Amygdala (tissue), 56 donors: ENCODE results near the gene ARHGEF28.

Source experiments
- DNase-seq, 56 donors: peaks; one replicate each; lab custom pipeline; 2025; lab: John Stamatoyannopoulos, UW

The ARHGEF28 gene

DNA sequence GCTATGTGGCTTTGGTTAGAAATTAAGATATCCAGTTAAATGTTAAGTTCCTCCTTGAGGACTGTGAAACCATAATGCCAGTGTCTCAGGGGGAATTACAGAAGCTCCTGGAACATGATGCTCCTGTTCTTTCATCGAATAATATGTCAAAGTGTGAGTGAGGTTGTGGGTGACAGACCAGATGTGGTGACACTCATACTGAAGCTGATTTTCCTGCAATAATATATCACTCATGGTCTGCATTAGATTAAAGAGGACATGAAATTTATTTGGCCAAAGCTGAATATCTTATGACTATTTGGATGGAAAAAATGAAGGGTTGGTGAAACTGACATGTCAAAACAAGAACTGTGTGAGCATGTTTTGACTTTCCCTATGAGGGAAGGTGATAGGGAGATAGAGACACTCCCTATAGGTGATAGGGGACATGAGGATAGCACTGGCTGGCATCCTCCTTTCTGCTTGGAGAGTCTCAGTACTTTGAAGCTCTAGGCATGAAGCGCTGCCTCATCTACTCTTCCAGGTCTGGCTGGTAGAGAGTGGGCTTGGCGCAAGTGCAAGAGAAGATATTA is 173.5 kb downstream of the ARHGEF28 start:
- no peak for DNase-seq

DNA sequence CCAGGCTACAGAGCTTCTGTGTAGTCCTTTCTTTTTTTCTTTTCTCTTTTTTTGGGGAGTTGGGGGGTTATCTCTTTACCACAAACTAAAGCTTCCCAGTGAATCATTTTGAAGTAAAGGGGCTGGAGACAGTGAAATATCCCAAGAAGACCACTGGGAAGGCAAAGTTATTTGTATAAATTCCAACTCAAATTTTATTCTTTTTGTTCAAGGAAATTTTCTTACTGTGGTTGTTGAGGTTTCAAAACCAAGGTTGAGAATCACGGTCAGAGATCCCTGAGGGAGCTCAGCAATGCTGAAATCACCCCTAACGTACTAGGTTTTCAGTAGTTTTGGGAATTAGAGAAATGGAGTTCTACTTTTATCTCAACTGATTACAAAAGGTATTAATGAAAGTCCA is 175.7 kb downstream of the ARHGEF28 start:
- no peak for DNase-seq

DNA sequence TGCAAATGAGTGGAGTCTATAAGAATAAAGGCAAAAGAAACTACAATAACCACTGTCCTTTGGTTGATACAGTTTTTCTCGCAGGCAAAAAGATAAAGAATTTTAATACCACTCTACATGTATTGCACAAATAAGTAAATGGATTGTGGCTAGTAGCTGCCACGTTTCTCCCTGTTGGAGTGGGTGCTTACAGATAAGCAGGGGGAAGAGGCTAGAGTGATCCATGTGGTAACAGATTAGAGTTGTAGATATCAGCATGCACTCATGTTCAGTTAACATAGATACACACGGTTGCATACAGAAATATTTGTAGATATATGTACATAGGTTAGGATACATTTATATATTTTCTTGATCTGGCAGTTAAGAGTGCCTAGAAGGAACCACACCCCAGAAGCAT is 179.5 kb downstream of the ARHGEF28 start:
- DNase-seq = no peak

DNA sequence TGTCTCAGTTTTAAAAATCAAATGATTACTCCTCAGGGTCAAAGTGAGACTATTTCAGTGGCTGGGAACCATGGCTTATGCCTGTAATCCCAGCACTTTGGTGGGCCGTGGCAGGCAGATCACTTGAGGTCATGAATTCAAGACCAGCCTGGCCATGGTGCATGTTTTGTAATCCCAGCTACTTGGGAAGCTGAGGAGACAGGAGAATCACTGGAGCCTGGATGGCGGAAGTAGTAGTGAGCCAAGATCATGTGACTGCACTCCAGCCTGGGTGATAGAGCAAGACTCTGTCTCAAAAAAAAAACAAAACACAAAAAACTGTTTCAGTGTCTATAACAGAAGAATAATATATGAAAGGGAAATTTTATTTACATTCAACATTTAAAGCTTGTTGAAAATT is 182.9 kb downstream of the ARHGEF28 start:
- no peak for DNase-seq

DNA sequence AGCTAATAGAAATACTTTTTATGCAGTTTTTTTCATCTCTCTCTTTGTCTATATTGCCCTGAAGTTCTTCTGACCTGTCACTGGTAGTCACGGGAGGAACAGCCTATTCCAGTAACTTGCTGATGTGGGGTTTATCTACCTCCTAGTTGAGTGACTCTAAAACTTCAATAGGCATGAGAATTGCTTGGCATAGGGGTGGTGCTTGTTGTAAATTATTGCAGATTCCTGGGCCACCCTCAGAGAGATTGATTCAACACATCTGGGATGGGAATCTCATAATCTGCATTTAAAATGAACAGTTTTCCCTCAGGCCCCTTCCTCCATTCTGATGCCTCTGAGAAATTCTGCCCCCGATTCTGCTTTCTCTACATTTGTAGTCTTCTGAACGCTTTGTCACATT is 184.4 kb downstream of the ARHGEF28 start:
- no peak for DNase-seq

DNA sequence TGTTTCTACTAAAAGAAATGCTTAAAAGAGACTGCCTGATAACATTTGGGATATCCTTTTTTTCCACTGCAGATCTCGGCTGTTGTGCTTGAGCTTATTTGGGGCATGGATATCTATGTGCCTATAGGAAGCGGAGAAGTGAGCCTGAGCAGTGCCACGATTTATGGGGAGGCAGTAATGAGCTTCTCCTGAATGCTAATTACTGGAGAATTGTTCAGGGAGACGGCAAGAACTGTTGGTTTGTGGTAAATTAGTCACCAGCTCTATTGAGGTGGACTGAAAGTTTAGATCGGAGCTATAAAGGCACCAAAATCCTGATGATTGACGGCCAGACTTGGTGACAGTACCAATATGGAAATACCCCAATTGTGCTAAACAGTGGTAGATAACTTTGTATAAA is 186.5 kb downstream of the ARHGEF28 start:
- DNase-seq = no peak

DNA sequence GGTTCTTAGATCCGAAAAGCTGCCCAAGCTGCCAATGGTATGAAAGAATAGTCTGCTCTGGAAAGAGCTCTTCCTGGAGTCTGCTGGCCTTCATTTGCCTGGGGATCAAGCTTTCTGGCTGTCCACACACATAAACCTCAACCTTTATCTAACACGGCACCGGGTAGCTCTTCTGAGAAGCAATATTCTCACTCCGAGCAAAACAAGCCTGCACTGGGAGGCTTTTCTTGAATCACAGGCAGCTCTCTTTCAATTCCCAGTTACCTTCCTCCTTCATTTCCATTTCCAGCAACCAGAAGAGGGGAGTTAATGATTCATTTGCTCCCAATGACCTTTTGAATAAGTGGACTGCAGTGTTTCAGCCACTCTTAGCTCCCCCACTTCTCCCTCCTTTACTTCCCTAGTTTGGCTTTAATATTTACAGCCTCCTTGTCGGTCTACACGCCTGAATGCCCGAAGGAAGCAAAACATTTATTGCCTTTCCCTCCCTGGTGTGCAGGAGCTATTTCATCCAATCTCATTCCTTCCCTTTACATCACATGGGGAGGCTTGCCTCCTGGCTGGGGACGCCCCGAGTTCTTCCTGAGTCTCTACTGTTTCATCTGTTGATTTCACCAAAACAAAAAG is 187.1 kb downstream of the ARHGEF28 start:
- no peak for DNase-seq

DNA sequence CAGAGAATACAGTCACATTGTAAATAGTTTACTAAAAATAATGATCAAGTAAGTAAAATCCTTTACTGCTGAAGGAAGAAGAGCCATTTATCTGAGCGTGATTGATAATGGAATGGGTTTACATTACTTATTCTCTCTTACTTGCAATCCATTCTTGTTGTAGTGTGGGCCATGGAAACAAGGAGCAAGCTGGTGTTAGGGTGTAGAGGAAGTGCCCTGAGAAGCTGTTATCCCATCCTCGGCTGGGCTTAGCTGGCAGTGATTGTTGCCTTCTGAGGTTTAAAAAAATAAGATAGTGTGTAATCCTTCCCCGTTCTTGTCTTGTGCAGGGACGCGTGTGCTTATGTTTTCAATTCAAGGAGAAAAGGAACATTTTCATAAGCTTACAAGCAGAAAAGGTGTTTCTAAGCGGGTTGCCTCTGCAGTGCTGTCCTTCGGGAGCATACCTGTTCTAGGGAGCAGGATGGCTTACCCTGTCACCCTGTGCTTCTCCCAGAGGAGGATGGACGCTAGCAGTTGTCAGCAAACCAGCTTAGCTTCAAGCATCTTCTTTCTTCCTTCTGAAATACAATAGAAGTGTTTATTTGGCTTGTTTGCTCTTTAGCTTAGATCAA is 188.3 kb downstream of the ARHGEF28 start:
- DNase-seq = no peak

DNA sequence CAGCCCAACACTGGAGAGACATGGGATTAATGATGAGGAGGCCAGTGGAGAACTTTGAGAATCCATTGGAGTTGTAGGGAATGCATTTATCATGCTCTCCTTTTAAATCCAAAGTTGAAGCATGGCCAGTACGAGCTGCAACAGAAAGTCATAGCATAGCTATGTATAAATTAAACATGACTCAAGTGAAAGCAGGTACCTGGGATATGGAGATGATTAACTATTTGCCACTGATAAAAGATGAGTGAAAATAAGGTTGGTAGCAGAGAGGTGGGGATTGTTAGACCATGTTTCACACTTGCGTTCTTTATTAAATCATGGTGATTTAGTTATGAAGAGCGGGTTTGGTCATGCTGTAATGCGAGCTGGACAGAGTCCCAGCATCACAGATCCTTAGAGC is 189.6 kb downstream of the ARHGEF28 start:
- DNase-seq = no peak

DNA sequence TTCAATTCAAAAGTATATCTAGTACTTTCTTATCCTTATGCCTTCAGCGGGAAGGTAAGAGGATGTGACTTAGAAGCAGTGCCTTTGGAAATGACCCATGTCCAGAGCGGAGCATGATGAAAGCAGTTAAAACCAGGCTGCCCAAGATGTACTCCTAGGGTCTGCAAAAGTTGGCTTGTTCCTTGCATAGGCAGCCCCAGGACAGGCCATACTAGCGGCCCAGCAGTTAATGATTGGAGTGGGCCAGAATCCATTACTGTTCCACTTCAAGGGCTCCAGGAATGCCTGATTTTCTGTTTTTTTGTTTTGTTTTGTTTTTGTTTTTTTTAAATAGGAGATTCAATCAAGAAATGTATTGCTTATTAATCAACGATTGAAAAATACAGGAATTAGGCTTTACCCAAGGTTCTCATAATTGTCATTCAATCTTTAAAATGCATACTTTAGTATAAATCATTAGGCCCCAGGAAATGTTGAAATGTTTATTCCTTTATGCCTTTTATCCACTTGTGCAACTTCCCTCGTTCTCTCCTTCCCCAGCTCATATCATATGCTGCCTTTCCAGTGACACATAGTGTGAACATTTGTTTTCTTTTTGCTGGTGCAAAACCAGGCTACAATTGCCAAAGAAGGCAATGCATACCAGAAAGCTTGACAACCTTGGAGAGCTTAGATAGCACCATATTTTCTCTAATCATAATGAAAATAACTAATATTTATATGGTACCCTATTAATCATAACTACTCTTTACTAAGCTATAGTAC is 190.8 kb downstream of the ARHGEF28 start:
- no peak for DNase-seq

DNA sequence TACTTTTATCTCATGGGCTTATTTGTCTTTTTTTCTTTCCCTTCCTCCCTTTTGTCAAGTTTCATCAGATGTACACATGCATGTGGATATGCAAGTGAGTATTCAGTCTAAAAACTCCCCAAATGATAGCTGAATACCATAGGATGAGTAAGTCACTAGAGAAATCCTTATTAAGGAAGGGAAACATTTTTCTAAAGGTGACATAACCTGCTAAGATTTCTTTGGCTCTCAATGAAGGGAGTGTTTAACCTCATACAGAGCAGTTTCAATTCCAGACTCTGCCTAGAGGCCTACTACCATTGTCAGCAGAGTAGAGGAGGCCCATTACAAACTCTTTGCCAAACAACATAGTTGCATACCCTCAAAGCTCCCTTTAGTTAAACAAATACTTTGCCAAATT is 192.4 kb downstream of the ARHGEF28 start:
- no peak for DNase-seq

DNA sequence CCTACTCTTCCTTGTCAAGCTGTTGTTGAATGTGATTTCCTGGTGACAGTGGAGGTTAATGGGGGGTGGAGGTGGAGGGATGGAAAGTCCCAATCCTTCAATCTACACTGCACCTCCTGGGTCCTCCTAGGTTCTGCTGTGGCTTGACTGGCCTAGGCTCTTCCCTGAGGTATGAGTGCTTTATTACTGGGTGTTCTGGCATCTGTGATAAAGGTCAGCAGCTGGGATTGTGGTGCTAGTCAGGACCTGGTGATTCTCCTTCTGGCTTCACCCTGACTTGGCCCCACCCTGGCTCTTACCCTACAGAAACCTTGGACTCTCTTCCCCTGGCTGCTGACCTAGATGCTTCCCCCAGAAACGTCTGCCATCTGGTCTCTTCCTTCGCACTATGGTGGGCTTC is 194.3 kb downstream of the ARHGEF28 start:
- no peak for DNase-seq

DNA sequence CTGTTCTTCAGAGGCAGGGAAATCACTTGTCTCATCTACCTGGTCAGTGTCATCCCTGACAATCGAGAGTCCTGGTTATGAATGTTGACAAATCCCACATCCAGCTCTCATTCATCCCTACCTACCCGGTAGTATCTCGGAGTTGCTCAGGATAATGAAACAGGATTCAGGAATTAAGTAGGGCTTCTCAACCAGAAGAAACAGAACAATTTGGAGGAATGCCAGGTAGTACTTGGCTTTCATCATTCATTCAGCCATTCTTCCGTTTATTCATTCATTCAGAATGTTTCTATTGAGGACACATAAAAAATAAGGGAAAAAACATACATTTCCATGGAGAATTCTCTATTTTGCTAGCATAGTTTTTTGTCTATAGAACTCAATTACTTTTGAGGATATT is 195.0 kb downstream of the ARHGEF28 start:
- DNase-seq = no peak

DNA sequence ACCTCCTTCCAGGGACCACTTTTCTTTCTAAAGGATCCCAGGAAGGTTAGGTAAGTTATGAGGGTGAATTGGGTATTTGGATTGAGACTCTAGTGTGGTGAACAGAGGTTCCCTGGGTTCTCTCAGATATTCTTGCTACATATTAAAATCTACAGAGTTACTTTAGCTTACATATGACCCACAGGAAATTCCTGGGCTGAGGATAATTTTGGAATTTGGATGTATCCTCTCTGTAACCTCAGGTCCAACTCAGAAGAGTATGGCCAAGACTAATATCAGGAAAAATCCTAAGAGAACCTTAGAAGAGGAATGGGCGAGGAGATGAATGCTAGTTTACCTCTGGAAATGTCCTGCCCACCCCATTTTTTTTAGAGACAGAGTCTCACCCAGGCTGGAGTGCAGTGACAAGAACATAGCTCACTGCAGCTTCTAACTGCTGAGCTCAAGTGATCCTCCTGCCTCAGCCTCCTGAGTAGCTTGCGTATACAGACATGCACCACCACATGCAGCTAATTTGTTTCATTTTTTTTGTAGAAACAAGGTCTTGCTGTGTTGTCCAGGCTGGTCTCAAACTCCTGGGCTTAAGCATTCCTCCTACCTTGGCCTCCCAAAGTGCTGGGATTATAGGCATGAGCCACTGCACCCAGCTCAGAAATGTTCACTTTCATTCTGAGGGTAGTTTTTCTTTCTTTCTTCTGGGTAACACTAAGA is 196.4 kb downstream of the ARHGEF28 start:
- no peak for DNase-seq

DNA sequence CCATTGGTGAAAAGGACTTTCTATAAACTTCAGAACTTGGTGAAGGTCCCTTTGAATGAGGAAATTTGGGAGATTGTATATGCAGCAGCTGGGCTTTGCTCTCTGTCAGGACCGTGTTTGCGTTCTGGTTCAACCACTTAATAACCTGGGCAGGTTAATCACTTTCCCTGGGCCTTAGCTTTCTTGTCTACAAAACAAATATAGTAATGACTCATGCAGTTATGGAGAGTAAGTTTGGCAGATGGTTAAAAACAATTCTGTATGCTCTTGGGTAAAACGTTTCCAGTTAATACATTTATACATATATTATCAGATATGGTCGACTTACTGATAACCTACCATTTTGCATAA is 197.0 kb downstream of the ARHGEF28 start:
- DNase-seq = no peak

DNA sequence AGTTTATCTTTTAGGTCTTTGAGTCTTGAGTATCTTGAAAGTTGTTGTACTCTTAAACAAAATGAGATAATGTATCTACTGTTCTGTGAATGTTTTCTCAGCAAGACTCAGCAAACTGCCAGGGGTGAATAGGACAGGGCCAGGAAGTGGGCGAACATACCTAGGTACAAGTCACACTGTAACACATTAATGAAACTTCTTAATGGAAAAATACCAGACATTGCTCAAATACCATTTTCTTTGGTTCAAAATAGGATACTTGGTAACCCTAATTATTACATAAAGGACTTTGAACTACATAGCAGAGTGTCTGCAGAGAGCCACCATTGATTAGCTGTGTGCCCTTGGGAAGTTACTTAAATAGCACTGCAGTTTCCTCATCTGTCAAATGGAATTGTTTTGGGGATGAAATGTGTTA is 197.5 kb downstream of the ARHGEF28 start:
- no peak for DNase-seq

DNA sequence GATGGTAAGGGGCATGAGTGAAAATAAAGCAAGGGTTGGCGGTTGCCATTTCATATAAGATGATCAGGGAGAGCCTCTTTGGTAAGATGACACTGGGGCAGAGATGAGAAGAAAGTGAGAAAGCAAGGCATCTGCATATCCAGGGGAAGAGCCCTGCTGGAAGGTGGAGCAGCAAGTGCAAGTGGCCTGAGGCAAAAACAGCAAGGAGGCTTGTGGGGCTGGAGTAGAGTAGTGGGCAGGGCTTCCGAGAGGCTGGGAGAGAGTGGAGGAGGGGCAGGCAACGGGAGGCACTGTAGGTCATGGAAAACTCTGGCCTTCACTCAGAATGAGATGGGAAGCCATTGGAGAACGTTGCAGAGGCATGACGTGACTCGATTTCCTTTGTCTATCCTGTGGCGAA is 199.2 kb downstream of the ARHGEF28 start:
- DNase-seq = no peak

DNA sequence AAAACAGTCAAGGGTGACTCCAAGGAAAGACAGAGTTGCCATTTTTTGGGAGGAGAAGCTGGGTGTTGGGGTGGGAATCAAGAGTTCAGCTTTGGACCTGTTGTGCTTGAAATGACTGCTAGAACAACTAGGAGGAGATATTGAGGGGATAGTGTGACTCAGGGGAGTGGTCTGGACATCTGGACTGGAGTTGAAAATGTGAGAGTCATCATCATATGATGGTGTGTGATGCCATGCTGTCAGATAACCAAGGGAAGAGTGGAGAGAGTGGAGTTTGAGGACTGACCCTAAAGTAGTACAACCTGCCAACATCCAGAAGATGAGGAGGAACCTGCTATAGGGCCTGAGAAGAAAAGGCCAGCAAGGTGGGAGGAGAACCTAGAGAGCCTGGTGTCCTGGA is 199.7 kb downstream of the ARHGEF28 start:
- DNase-seq = no peak

DNA sequence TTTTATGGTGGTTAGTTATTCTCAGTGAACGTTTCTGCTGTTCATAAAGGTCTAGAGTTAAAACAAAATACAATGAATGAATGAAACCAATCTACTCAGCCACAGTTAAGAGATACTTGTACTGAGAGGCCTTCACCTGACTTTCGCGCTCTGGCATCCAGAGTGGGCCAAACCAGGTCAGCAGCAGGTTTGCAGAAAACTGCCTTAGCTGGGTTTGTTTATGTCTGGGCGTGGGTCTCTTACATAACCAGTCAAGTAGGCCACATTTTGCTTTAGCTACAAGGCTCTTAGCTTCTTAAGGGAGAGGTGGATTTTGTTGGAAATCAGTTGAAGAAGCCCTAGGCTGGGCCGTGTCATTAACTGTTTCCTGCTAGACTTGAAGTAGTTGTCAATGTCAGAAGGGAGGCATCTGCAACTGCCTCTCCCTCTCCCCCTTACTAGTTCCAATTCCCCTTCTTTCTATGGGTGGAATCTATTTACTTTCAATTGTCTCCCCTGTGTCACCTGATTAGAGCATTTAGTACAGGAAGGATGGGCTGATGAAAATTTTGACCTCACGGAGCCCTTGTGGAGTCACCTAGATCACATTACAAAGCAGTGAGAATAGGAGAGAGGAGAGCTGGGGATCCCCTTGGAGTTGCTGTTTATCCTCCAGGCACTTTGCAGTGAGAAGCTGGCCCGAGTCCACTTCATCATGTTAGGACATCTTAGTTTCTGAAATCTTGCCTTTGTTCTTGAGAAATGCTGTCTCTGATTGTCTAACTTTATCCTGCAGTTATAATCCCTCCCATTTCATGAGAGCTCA is 200.5 kb downstream of the ARHGEF28 start:
- no peak for DNase-seq

DNA sequence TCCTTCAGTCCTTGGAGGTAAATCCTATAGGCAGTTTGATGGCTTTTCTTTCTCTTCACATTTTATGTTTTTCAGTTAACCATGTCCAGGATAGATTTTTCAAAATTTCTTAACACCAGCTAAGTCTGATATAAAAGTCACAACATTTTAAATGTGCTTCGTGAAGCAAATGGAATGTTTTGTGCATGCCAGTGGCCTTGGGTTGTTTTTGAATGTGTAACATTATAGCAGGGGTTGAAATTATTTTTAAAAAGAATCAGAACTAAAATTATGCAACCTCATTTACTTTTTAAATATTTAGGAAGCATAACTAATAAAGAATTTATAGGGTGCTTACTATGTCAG is 201.1 kb downstream of the ARHGEF28 start:
- no peak for DNase-seq
